ENCODE measurements around the gene EGR2.

DNA sequence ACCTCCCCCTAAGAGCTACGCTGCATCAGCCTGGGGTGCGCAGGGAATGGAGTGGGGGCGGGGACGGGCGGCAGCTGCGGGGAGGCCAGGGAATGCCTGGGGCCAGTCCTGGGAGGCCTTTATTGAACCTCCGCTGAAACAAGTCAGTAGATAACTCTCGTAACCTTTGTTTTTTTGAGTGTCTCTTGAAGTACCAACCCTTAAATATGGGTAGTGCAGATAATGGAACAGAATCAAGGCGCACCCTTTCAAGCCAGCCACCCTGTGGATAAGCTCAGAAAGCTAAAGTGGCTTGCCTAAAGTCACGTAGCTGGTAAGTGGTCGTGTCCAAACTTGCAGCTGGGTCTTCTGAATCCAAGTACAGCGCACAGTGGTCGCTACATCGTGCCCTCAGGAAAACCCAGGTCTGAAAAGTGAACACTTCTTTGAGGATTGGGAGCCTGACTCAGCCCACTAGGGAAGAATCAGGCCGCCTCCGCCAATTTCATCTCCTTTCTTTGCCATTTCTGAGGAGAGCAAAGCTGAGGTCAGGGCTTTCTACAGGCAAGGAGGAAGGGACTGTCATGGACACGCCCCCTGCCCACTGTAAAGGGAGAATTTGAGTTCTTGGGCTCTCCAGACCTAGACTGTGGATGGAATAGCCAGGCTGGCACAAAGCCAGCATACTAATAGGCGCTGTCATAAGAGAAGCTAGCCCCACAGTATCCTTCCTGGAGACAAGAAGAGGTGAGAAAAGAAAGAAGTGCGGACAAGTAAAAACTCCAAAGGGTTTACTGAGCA lies 3.2 kb upstream of the EGR2 start:
- TF ChIP-seq GABPB1 (CRISPR knock-in tag; IDR thresholded peaks at IDR 0.05) = no peak
- TF ChIP-seq, protein P1, sequence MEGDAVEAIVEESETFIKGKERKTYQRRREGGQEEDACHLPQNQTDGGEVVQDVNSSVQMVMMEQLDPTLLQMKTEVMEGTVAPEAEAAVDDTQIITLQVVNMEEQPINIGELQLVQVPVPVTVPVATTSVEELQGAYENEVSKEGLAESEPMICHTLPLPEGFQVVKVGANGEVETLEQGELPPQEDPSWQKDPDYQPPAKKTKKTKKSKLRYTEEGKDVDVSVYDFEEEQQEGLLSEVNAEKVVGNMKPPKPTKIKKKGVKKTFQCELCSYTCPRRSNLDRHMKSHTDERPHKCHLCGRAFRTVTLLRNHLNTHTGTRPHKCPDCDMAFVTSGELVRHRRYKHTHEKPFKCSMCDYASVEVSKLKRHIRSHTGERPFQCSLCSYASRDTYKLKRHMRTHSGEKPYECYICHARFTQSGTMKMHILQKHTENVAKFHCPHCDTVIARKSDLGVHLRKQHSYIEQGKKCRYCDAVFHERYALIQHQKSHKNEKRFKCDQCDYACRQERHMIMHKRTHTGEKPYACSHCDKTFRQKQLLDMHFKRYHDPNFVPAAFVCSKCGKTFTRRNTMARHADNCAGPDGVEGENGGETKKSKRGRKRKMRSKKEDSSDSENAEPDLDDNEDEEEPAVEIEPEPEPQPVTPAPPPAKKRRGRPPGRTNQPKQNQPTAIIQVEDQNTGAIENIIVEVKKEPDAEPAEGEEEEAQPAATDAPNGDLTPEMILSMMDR (IDR thresholded peaks at IDR 0.05) = no peak
